Smooth muscle cell (in vitro differentiated cells): ENCODE data around the gene HSD3B7. TPM values are rescaled to one million over a fixed set of nuclear protein-coding genes. Genes with fewer than 3 reads are reported as not detected.
A peak's percentile ranks its signal among the peaks of the same experiment; 100 is the strongest.

Source experiments
- DNase-seq: peaks from one replicate; lab custom pipeline; 2025; ENCODE audit not compliant: unreplicated experiment; lab: John Stamatoyannopoulos, UW
- H2AFZ ChIP-seq: fragments of 200-600 bp; sonication (generic); 2 replicates; pipeline ENCODE4 v1.6.0; 2016; ENCODE audit warnings: antibody characterized with exemption, low read depth, mild to moderate bottlenecking
- H3F3A ChIP-seq: fragments of 200-600 bp; sonication (generic); 2 replicates; pipeline ENCODE4 v1.6.0; 2017; ENCODE audit warnings: antibody characterized with exemption, low read depth
- H3K27ac ChIP-seq: fragments of 200-600 bp; sonication (generic); 2 replicates; pipeline ENCODE4 v1.5.1; 2016; ENCODE audit warnings: low read depth, mild to moderate bottlenecking
- H3K27me3 ChIP-seq: fragments of 200-600 bp; sonication (generic); 2 replicates; pipeline ENCODE4 v1.6.1; 2016; ENCODE audit warnings: low read depth, mild to moderate bottlenecking
- H3K36me3 ChIP-seq: fragments of 200-600 bp; sonication (generic); 2 replicates; pipeline ENCODE4 v1.5.1; 2016; ENCODE audit warnings: low read depth
- H3K4me1 ChIP-seq: fragments of 200-600 bp; sonication (generic); 2 replicates; pipeline ENCODE4 v1.5.1; 2016; ENCODE audit warnings: low read depth
- H3K4me2 ChIP-seq: fragments of 200-600 bp; sonication (generic); 2 replicates; pipeline ENCODE4 v1.6.0; 2016; ENCODE audit warnings: mild to moderate bottlenecking
- H3K4me3 ChIP-seq: fragments of 200-600 bp; sonication (generic); 2 replicates; pipeline ENCODE4 v1.5.1; 2016; ENCODE audit warnings: mild to moderate bottlenecking
- H3K79me2 ChIP-seq: fragments of 200-600 bp; sonication (generic); 2 replicates; pipeline ENCODE4 v1.6.0; 2016; ENCODE audit warnings: low read depth, mild to moderate bottlenecking
- H3K9ac ChIP-seq: fragments of 200-600 bp; sonication (generic); 2 replicates; pipeline ENCODE4 v1.6.0; 2016; ENCODE audit warnings: low read depth
- H3K9me3 ChIP-seq: fragments of 200-600 bp; sonication (generic); replicated peaks from 2 replicates; pipeline ENCODE4 v1.5.1; 2016; ENCODE audit warnings: low read depth
- H4K20me1 ChIP-seq: fragments of 200-600 bp; sonication (generic); 2 replicates; pipeline ENCODE4 v1.6.0; 2016; ENCODE audit warnings: low read depth
- WGBS: methylation state at CpG from one replicate; pipeline ENCODE4 v1.1.7; 2016; ENCODE audit warnings: low lambda C conversion rate; 5-methylcytosine and 5-hydroxymethylcytosine counted together
- polyA plus RNA-seq: library from polyadenylated mRNA; unstranded; fragments of >200 nt; fragmentation: Nextera tagmentation; extraction: Ambion mirVana; gene quantifications from 2 replicates; pipeline ENCODE4 v1.2.1, GENCODE V29; 2016
- total RNA-seq: library from RNA; depleted of rRNA; stranded (reverse); fragments of >200 nt; gene quantifications from 2 replicates; pipeline ENCODE4 v1.2.3, GENCODE V29; 2014
- TF ChIP-seq, protein P1 (sequence below): fragments of 200-600 bp; sonication (generic); IDR thresholded peaks from 2 replicates; pipeline ENCODE4 v1.5.1; 2017; ENCODE audit warnings: borderline replicate concordance, mild to moderate bottlenecking, antibody characterized with exemption; ENCODE audit not compliant: insufficient read depth, poor library complexity, severe bottlenecking

Gene HSD3B7
- total and polyA plus RNA-seq, 2 experiments from 2014 or later, result 10.8 to 15.5 TPM

- Histone ChIP-seq H3K4me3 (peak overlapping the region; percentile 58), H3K4me1 (peaks cover 4% of the 10 kb centered on the region), H3K9me3 (no peaks in the 10 kb centered on the region), H3K79me2 (no peaks in the 10 kb centered on the region), H3K27me3 (no peaks in the 10 kb centered on the region), H3K4me2 (peak overlapping the region; percentile 89), H4K20me1 (no peaks in the 10 kb centered on the region), H3F3A (peaks cover 11% of the 10 kb centered on the region), H3K36me3 (no peaks in the 10 kb centered on the region), H2AFZ (peak overlapping the region; percentile 62), H3K27ac (peak overlapping the region; percentile 94), H3K9ac (peak overlapping the region; percentile 90)
- DNase-seq, result no peak
- WGBS, result 21% methylated on average over 21 of the region's 21 CpGs
- TF ChIP-seq, protein P1, sequence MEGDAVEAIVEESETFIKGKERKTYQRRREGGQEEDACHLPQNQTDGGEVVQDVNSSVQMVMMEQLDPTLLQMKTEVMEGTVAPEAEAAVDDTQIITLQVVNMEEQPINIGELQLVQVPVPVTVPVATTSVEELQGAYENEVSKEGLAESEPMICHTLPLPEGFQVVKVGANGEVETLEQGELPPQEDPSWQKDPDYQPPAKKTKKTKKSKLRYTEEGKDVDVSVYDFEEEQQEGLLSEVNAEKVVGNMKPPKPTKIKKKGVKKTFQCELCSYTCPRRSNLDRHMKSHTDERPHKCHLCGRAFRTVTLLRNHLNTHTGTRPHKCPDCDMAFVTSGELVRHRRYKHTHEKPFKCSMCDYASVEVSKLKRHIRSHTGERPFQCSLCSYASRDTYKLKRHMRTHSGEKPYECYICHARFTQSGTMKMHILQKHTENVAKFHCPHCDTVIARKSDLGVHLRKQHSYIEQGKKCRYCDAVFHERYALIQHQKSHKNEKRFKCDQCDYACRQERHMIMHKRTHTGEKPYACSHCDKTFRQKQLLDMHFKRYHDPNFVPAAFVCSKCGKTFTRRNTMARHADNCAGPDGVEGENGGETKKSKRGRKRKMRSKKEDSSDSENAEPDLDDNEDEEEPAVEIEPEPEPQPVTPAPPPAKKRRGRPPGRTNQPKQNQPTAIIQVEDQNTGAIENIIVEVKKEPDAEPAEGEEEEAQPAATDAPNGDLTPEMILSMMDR, result no peak
Measured at GRCh38 chr16:30997725-30998711, 13.0 kb downstream of the HSD3B7 start.

DNA sequence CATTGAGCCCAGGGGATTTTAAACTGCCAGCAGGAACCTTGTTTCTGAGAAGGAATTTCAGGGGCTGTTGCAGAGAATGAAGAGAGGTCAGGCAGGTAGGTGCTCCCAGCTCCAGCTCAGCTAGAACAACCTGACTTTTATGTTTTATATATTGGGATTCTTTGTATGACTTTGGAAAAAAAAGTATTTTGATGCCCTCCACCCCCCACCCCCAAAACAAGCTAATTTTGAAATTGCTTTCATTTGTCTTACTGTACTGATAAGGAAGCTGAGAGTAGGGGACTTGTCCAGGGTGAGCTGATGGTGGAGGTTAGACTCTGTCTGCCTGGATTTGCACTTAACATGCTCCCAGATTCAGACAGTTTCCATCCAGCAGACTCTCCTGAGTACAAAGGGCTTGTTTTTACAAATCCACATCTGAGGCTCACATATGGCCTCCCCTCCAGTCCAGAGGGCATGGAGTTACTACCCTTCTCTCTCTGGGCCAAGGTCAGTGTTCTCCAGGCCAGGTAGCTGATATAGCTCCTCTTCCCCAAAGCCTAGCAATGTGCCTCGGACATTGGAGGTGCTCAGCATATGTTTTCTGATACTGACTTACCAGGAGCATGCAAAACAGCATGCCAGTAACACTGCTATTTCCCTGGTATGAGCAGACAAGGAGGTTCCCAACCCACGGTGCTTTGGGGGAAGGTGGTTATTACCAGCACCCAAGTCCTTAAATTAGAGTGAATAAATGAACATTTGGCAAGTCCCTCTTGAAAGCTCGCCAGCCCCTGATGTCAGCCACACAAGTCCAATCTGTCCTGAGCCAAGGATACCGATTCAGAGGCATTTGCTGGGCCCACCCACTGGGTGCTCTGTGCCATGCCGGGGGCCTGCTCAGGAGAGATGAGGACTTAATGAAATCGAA lies 14.1 kb downstream of the HSD3B7 start:
- H3K4me3 ChIP-seq, result no peak overlapping the region
- no peak overlapping the region for H2AFZ ChIP-seq
- H3K27me3 ChIP-seq, result no peaks in the 10 kb centered on the region
- peak overlapping the region; percentile 90 for H3K9ac ChIP-seq
- H4K20me1 ChIP-seq, result no peaks in the 10 kb centered on the region
- H3K27ac ChIP-seq, result peak overlapping the region; percentile 94
- DNase-seq, result no peak
- peaks cover 4% of the 10 kb centered on the region for H3K4me1 ChIP-seq
- no peaks in the 10 kb centered on the region for H3K79me2 ChIP-seq
- 89% methylated on average over 6 of the region's 6 CpGs for WGBS
- H3K4me2 ChIP-seq, result peak overlapping the region; percentile 89
- H3K36me3 ChIP-seq, result no peaks in the 10 kb centered on the region
- TF ChIP-seq, protein P1, result no peak
- H3F3A ChIP-seq, result peaks cover 11% of the 10 kb centered on the region
- H3K9me3 ChIP-seq, result no peaks in the 10 kb centered on the region

DNA sequence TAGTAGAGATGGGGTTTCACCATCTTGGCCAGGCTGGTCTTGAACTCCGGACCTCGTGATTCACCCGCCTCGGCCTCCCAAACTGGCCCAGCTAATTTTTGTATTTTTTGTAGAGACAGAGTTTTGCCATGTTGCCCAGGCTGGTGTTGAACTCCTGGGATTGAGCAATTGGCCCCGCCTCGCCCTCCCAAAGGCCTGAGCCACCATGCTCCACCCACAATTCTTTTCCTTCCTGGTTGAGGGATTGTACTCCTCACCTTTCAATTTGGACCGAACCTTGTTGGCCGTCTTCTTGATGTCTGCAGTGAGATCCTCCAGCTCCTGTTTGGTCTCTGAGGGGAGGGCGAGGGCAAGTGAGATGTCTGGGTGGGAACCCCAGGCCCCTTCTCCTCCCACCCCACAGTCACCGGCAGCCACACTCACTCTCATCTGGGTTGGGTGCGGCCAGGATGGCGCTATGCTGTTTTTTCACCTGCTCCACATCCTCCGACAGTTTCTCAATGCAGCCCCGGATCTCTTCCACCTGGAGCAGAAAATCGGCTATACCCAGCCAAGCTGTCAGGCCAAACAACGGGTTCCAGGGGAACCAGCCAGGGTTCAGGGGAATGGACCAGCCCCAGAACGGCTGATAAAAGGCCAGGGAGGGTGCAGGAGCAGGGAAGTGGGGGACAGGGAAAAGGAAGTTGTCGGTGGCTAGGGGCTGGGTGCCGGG lies 15.8 kb downstream of the HSD3B7 start:
- no peak for DNase-seq
- no peaks in the 10 kb centered on the region for H3K36me3 ChIP-seq
- no peak overlapping the region for H2AFZ ChIP-seq
- 93% methylated on average over 18 of the region's 19 CpGs for WGBS
- no peak overlapping the region for H3K4me3 ChIP-seq
- no peak overlapping the region for H3K9ac ChIP-seq
- peaks cover 4% of the 10 kb centered on the region for H3K4me1 ChIP-seq
- TF ChIP-seq, protein P1, result no peak
- no peaks in the 10 kb centered on the region for H4K20me1 ChIP-seq
- H3K27ac ChIP-seq, result no peak overlapping the region
- H3K27me3 ChIP-seq, result no peaks in the 10 kb centered on the region
- no peaks in the 10 kb centered on the region for H3K9me3 ChIP-seq
- peaks cover 11% of the 10 kb centered on the region for H3F3A ChIP-seq
- H3K79me2 ChIP-seq, result no peaks in the 10 kb centered on the region
- H3K4me2 ChIP-seq, result no peak overlapping the region
